Amniotic stem cell (primary cell): Measurements from ENCODE around the gene MYH6.
"Not testable (repeated sequence)": the region's sequence is repeated elsewhere in the genome, so short reads cannot be mapped to it uniquely, and the experiment has no call there.

ENCODE experiments used
- DNase-seq: peaks from one replicate; lab custom pipeline; 2025; lab: John Stamatoyannopoulos, UW

The MYH6 gene

DNA sequence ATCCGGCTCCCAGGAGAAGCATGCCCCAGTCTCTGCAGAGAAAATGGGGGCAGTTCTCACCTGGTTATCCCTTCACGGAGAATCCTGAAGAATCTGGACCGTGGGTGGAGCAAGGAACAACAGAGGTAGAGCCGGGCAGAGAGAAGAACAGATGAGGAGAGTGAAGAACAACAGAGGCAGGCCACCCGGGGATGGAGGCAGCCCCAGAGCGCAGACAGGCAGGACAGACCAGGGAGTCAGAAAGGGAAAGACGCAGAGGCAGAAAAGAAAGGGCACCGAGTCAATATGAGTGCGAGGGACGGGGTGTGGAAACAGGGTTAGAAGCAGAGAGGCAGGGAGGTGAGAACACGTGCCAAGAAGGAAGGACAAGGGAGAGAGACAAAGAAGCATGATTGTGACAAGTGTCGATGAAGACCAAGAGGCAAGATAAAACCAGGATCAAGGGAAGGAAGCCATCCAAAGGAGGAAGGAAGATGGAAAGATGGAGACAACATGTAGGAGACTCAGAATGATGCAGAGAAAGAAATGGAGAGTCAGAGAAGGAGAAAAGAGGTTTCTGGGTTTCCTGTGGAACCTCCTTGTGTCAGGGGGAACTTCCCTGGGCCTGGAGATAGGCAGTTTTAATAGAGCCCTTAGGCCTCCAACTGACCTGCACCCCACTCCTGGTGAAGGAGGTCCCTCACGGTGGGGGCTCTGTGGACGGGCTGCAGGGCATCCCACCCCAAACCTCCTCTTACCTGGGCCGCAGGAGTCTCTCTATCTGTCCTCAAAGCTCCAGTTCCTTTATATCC, at the start of gene MYH6:
TSS of gene MYH6 (minus strand) at position 758 of the 791 bp plus-strand sequence. CDS start 1,050 bp downstream, outside the sequence.
- DNase-seq, result no peak

DNA sequence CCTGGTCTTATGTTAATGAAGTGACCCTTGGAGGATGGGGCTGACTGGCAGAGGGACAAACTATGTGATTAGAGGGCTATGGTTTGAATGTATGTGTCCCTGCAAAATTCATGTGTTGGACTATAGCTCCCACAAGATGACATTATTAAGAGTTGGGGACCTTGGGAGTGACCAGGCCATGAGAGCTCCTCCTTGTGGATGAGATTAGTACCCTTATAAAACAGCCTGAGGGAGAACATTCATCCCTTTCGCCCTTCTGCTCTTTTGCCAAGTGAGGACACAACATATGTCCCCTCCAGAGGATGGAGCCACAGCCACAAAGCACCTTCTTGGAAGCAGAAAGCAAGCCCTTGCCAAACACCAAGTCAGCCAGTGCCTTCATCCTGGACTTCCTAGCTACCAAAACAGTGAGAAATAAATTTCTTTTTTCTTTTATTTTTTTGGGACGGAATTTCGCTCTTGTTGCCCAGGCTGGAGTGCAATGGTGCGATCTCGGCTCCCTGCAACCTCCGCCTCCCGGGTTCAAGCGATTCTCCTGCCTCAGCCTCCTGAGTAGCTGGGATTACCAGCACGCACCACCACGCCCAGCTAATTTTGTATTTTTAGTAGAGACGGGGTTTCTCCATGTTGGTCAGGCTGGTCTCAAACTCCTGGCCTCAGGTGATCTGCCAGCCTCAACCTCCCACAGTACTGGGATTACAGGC, 49.0 kb upstream of the MYH6 start:
- DNase-seq, result not testable (repeated sequence)

DNA sequence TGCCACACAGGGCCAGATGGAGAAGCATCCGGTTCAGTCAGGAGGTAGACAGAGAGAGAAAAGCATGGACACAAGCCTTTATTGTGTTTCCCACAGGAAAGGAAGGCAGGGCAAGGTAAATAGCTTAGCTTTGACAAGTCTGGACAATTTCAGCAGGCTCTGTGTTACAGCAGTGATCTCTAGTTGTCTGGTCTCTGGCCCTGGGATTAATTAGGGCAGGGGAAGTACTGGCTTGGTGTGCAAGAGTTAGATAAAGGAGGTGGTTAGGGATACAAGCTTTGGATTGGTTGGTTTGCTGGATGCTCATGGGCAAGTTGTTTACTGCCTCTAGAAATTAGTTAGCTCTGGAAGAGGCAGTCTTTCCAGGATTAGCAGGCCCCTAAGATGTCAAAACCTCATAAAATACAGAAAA, 46.4 kb upstream of the MYH6 start:
- no peak for DNase-seq

DNA sequence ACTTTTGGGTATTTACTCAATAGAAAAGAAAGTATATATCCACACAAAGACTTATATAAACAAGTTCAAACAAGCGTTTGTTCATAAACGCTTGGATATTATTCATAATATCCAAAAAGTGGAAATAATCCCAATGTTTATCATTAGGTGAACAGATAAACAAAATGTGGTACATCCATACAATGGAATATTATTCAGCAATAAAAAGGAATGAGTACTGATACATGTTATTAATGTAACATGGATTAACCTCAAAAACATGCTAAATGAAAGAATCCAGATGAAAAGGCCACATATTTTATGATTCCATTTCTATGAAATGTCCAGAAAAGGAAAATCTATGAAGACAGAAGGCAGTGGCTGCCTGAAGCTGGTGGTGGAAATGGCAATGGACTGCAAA, 44.2 kb upstream of the MYH6 start:
- DNase-seq, result no peak

GRCh38 chr14:23450379-23450778, 42.3 kb upstream of the MYH6 start:
- no peak for DNase-seq

DNA sequence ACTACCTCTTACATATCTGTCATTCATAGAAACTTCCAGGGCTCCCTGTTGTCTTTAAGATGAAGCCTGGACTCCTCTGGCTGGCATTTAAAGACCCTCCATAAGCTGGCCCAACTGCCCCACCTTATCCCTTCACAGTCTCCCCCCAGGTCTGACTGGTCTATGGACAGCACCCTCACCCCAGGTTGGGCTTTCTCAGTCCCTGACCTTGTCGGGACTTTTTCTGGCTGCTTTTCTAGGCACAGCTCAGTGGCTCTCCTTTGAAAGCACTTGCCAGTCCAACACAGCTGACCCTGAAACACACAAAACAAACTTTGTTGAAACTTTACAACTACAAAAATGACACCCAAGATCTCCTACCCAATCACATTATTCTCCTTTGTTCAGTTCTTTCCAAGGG, 41.2 kb upstream of the MYH6 start:
- DNase-seq, result no peak

- no peak for DNase-seq
Measured at GRCh38 chr14:23447361-23448350, 39.6 kb upstream of the MYH6 start.

GRCh38 chr14:23446291-23446851, 38.3 kb upstream of the MYH6 start:
- no peak for DNase-seq

DNA sequence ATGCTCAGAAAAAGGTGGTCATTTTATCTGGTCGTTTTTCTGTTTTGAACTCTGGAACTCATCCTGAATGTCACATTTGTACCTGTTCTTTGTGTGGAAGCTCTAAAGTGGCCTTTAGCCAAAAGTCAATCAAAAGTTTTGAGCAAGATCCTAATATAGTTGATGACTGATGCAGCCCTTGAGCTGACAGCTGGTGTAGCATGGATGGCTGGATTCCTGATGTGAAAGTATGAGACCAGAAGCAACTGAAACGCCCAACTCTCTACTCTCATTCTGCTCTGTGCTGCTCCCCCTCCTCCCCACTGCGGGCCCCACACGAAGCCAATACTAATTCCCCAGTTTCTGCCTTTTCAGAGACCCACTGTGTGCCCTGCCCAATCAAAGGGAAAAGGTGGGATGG, 37.7 kb upstream of the MYH6 start:
- DNase-seq, result no peak

DNA sequence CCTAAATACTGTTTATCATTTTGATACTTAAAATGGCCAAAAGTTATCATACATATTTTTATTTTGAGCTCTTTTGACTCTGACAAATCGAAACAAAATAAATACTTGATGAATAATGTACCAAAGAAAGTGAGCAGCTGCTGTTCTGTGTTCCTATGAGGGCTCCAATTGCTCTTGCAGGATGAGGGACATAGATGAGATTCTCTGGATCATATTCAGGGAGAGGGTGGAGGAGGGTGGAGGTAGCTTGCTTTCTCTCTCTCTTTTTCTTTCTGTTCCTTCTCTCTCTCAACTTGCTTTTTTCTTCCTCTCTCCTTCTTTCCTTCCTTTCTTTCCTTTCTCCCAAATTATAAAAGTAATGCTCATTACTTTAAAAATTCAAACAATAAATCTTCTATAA, 36.2 kb upstream of the MYH6 start:
- no peak for DNase-seq

DNA sequence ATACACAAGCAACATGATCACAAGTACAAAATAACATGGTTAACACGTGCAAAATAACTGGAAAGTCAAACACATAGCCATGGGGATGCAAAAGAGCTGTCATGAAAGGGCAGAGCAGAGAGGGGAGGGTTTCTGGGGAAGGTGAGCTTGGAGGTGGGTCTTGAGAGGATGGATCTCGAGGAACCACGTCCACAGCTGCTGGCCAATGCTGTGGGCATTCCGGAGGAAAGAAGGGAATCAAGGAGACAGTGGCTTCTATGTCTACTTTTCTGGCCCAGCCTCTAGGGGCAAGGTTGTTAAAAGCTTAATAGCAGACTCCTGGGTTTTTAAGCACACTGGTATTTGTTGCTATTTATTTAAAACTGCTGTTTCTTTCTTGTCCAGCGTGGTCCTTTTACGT, 35.8 kb upstream of the MYH6 start:
- no peak for DNase-seq

- no peak for DNase-seq
Measured at GRCh38 chr14:23443411-23443812, 35.3 kb upstream of the MYH6 start.

DNA sequence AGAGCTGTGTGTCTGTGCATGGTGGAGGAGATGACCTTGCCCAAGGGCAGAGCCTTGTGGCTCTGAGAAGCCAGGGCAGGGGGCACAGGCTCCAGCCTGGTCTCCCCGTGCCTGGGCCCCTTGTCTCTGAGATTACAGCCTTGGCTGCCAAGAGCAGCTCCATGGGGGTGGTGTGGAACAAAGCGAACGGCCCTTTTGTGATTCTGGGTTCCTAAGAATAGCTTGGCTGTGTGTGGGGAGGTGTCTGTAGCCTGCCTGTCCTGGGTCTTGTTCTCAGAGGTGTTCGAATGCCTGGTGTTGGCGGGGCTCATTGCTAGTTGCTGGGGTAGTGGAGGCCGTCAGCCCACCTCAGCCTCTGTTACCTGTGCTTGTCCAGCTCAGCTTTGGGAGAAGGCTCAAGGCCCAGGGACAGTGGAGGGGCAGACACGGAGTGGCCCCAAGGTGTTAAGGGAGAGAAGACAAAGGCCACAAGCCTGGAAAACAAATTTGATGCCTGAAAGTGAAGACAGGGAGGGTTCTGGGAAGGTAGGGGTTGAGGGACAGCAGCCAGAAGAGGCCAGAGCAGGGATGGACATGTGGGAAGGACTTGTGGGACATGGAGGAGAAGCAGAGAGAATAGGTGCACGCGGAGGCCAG, 34.8 kb upstream of the MYH6 start:
- DNase-seq, result no peak

DNA sequence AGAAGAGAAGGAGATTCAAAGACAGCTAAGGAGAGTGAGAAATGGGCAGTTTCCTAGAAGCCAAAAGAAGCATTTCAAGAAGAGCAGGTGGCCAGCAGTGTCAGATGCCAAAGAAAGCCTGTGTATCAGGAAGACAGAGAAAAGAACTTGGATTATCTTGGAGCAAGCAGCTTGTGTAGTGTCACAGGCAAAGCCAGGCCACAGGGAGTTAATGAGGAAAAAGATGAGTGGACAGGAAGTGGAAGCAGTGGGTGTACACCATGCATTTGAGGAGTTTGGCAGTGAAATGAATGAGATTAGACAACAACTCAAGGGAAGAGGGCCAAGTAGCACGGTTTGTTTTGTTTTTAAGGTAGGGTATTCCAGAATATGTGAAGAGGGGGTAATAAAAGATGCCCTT, 33.0 kb upstream of the MYH6 start:
- no peak for DNase-seq

DNA sequence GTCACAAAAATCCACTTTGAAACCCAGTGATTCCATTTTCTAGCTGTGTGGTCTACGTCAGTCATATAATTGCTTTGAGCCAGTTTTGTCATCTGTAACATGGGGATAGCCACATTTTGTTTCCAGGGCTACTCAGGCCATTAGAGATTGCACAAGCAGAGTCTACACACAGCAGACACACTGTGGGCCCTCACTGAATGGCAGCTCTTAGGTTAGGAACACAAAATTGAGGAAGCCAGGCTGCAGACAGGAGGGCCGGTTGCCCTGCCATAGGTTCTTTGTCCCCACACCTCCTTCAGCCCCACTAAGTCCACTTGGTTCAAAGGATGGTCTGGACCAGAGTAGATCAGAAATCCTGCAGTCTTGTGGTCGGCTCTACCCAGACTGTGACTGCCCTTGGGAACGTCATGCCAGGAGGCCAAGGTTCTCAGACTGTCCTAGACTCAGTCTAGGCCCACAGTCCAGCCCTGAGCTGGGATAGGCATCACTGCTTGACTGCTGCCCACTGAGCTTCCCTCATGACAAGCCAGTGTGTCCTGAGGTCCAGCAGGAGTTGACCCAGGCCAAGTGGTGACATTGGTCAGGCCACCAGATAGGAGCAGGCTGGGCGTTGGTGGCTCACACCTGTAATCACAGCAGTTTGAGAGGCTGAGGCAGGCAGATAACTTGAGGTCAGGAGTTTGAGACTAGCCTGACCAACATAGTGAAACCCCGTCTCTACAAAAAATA, 31.2 kb upstream of the MYH6 start:
- DNase-seq, result no peak

DNA sequence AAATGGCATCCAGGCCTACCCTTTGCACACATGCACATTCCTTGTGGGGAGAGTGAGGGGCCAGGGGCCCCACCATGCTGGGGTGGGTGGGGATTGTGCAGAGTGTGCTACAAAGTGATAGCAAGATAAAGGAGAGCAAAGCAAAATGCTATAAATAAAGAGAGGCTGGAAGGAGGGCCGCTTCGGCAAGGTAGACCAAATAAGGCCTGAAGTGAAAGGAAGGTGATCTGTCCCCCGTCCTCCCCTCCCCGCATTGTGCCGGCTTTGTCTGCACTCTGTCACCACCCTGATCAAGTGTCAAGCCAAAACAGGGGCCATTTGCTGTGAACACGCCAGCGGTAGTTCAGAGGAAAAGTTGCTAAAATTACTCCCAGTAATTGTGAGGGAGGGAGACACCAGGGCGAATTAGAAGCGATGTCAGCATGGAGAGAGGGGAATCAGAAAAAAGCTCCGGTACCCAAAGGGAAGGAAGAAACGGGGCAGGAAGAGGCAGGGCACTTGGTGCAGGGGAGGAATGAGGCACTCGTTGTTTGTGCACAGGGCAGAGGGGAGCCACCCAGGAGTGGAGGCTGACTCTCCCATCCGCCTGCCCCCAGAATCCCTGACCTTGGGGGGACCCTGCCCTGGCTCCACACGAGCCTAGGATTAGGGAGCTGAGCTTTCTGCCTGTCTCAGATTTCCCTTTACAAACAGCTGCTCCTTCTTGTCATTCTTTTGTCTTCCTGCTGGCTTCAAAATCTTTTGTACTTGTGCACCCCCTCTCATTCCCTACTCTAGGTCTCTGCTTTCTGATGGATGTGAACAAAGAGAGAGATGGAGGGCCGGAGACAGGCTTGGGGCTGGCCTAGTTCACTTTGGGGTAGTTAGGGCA, 30.3 kb upstream of the MYH6 start:
- DNase-seq, result no peak

DNA sequence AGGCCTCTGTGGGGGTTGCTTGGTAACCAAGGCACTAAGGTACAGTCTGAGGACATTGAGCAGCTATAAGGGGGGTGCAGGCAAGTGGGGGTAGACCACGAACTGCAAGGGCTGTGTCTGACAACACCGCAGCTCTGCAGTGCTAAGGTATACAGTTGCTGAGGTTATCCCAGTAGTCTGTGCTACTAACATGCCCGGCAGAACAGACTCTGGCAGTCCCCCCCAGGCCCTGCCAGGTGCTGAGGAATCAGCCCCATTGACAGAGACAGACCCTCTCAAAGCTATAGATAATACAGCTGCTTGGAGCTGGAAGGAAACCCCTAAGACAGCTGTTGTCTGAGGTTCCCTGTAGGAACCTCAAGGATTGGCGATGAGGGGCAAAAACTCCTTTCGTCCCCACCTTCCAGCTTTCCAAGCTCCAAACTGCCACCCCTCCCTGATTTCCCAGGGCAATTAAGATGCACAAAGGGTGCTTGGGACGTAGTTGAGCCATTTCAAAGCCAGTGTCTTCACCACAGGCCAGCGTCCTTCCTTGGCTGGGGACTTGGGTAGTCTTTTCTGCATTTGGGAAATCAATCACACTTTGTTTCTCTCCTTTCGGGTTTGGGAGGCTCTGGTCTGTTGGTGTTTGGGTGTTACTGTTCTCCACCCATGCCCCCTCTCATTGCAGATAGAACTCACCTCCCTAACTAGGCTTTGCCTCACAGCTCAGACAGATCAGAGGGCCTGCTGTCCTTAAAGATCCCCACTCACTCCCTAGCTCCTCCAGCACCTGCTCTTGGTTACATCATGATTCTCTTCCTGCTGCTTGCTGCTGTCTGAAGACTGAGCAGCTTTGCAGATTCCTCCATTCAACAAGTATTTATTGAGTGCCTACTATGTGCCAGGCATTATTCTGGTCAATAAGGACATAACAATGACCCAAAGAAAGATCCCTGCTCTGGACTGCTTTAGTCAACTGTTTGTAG, 29.3 kb upstream of the MYH6 start:
- DNase-seq, result no peak

- DNase-seq, result no peak
Measured at GRCh38 chr14:23436327-23437132, 28.5 kb upstream of the MYH6 start.
